ENCODE data around the gene HFE.

- TF ChIP-seq GATA3 (IDR thresholded peaks at IDR 0.05; ENCODE audit: low read depth, low read length) = no peak
- no peak for TF ChIP-seq GATA2 (IDR thresholded peaks at IDR 0.05; ENCODE audit: low read depth, low read length)
Measured at GRCh38 chr6:26088344-26088743, 1.1 kb downstream of the HFE start.

Data from SH-SY5Y (cell line).